Measurements from ENCODE around the gene RFC5.

The RFC5 gene

GRCh38 chr12:118016424-118017264 is at the start of gene RFC5:
RFC5 (plus strand) TSS chr12:118016703; CDS start chr12:118016828, 125 bp downstream.
- no peak for TF ChIP-seq CTCF (IDR thresholded peaks at IDR 0.05; ENCODE audit: borderline replicate concordance, insufficient read depth, low read depth, low read length)
- peak within 1 kb of the TSS; percentile 92 for H3K4me3 ChIP-seq (ENCODE audit: low read depth, low read length)

- H3K4me3 ChIP-seq (ENCODE audit: low read depth, low read length): no peak overlapping the region
- no peak for TF ChIP-seq CTCF (IDR thresholded peaks at IDR 0.05; ENCODE audit: borderline replicate concordance, insufficient read depth, low read depth, low read length)
Observed at GRCh38 chr12:117967043-117967442, 49.5 kb upstream of the RFC5 start.

- TF ChIP-seq CTCF (IDR thresholded peaks at IDR 0.05; ENCODE audit: borderline replicate concordance, insufficient read depth, low read depth, low read length): no peak
- H3K4me3 ChIP-seq (ENCODE audit: low read depth, low read length): no peak overlapping the region
Observed at GRCh38 chr12:117967512-117967911, 49.0 kb upstream of the RFC5 start.

- H3K4me3 ChIP-seq (ENCODE audit: low read depth, low read length): peak overlapping the region; percentile 39
- TF ChIP-seq CTCF (IDR thresholded peaks at IDR 0.05; ENCODE audit: borderline replicate concordance, insufficient read depth, low read depth, low read length): no peak
Observed at GRCh38 chr12:117968151-117968789, 48.2 kb upstream of the RFC5 start.

- TF ChIP-seq CTCF (IDR thresholded peaks at IDR 0.05; ENCODE audit: borderline replicate concordance, insufficient read depth, low read depth, low read length): no peak
- H3K4me3 ChIP-seq (ENCODE audit: low read depth, low read length): peak within 1 kb of the TSS; percentile 39
Observed at GRCh38 chr12:117968826-117969659, 47.5 kb upstream of the RFC5 start, which contains the start of gene KSR2. KSR2 (minus strand) TSS chr12:117968990; CDS start chr12:117968255, 735 bp downstream.

GRCh38 chr12:117970334-117970733 is 46.2 kb upstream of the RFC5 start:
- no peak overlapping the region for H3K4me3 ChIP-seq (ENCODE audit: low read depth, low read length)
- TF ChIP-seq CTCF (IDR thresholded peaks at IDR 0.05; ENCODE audit: borderline replicate concordance, insufficient read depth, low read depth, low read length): no peak

Data from GM12875 (cell line).